CD4-positive, alpha-beta T cell (primary cell): ENCODE data around the gene DDX56. TPM values are rescaled to one million over a fixed set of nuclear protein-coding genes. Genes with fewer than 3 reads are reported as not detected.

Source experiments
- ATAC-seq: fragments of 200-7000 bp; cut with Tn5 transposase; one replicate; pipeline ENCODE4 v1.10.0; 2022; ENCODE audit warnings: mild to moderate bottlenecking; ENCODE audit not compliant: poor library complexity
- CTCF ChIA-PET: fragments of 350-600 bp; sonication (Branson Sonifier 250); formaldehyde crosslinking; loops from one replicate; lab custom pipeline; 2021; ENCODE audit warnings: antibody characterized with exemption, inconsistent platforms; lab: Charles Lee
- POLR2A ChIA-PET: fragments of 350-600 bp; sonication (Branson Sonifier 250); formaldehyde crosslinking; loops from one replicate; lab custom pipeline; 2021; ENCODE audit warnings: antibody characterized with exemption, inconsistent platforms; lab: Charles Lee
- DNase-seq, 14 experiments: peaks; one replicate each; pipeline ENCODE4 v3.0.0-alpha.2; 2013 to 2020; ENCODE audit warnings: mixed read lengths in 2 of 14
- H3K27ac ChIP-seq, 2 donors: one replicate each; pipeline versions ENCODE4 v1.5.1 to v1.7.0; 2013; ENCODE audit warnings: low read length in 2 of 2, low read depth in 1 of 2, mild to moderate bottlenecking in 1 of 2
- H3K27me3 ChIP-seq, 2 experiments: 1 replicate in 1 of 2; 2 replicates in 1 of 2; pipeline versions ENCODE4 v1.6.1 to v1.7.0; 2013; ENCODE audit warnings: low read length in 2 of 2, control low read depth in 1 of 2, mild to moderate bottlenecking in 1 of 2, moderate library complexity in 1 of 2; ENCODE audit not compliant: insufficient read depth in 2 of 2, control insufficient read depth in 1 of 2
- H3K36me3 ChIP-seq: one replicate; pipeline ENCODE4 v1.6.1; 2013; ENCODE audit warnings: low read length, control low read depth; ENCODE audit not compliant: insufficient read depth
- H3K4me1 ChIP-seq: one replicate; pipeline ENCODE4 v1.6.1; 2013; ENCODE audit warnings: low read length, control low read depth; ENCODE audit not compliant: insufficient read depth
- H3K4me3 ChIP-seq: one replicate; pipeline ENCODE4 v1.5.1; 2013; ENCODE audit warnings: mild to moderate bottlenecking, low read length, moderate library complexity
- H3K9me3 ChIP-seq, 2 experiments: 1 replicate in 1 of 2; 2 replicates in 1 of 2; pipeline versions ENCODE4 v1.6.1 to v1.7.0; 2013; ENCODE audit warnings: low read length in 2 of 2, mild to moderate bottlenecking in 2 of 2, control low read depth in 1 of 2, moderate library complexity in 1 of 2; ENCODE audit not compliant: control insufficient read depth in 1 of 2, insufficient read depth in 1 of 2
- H3K27ac Mint-ChIP-seq: one replicate; pipeline ENCODE4 v1.8.0; 2020; ENCODE audit warnings: mixed read lengths
- H3K27me3 Mint-ChIP-seq: one replicate; pipeline ENCODE4 v1.8.0; 2021; ENCODE audit warnings: mixed read lengths
- H3K36me3 Mint-ChIP-seq: one replicate; pipeline ENCODE4 v1.8.0; 2021; ENCODE audit warnings: low read depth, mixed read lengths
- H3K4me1 Mint-ChIP-seq: one replicate; pipeline ENCODE4 v1.8.0; 2021; ENCODE audit warnings: low read depth, mixed read lengths
- H3K4me3 Mint-ChIP-seq: one replicate; pipeline ENCODE4 v1.8.0; 2020; ENCODE audit warnings: mild to moderate bottlenecking, mixed read lengths
- H3K9me3 Mint-ChIP-seq: one replicate; pipeline ENCODE4 v1.8.0; 2020; ENCODE audit warnings: mixed read lengths
- CTCF ChIP-seq: fragments of 200-600 bp; IDR thresholded peaks from one replicate; pipeline ENCODE4 v1.8.0; 2022; ENCODE audit warnings: antibody characterized with exemption, mild to moderate bottlenecking
- intact Hi-C, 2 experiments: fragments of 100-400 bp; cut with DNase I in 1 of 2; cut with micrococcal nuclease in 1 of 2; formaldehyde crosslinking; loops; one replicate each; pipeline versions ENCODE4 v1.15.1 to v1.9.0; 2023 to 2025; cut with DNase I, micrococcal nuclease
- total RNA-seq, 174 experiments: library from RNA in 2 of 174; stranded (reverse) in 2 of 174; gene quantifications; one replicate each; pipeline ENCODE4 v1.2.3 and lab custom pipeline; 2021 to 2026

The DDX56 gene
- total RNA-seq, 2 experiments from 2014 or later, result 126 to 127 TPM

DNA sequence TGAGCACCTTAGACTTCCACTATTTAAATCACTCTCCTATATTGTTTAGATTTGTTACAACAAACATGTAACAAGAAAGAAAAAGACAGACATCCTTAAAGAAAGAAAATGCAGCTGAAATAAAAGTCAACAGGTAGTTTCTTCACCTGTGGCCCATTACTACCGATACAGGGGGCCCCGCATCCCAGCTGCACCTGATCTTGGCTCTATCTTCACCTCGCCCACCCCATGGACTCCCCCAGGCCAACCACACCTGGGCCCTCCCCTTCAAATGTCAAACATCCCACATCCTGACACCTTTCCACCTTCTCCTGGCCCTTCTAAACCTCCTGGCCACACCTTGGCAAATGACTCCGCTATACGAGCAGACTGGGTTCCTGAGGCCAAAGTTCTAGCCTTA lies 7.0 kb downstream of the DDX56 start:
- peaks cover 79% of the 10 kb centered on the region for H3K36me3 Mint-ChIP-seq
- no peak overlapping the region for H3K4me3 ChIP-seq
- ChIA-PET POLR2A (no interaction called here), CTCF (no interaction called here)
- H3K27me3 Mint-ChIP-seq, result no peaks in the 10 kb centered on the region
- H3K4me1 ChIP-seq, result peaks cover 12% of the 10 kb centered on the region
- H3K4me1 Mint-ChIP-seq, result peaks cover 27% of the 10 kb centered on the region
- intact Hi-C loops, result loop anchor here (5.0 kb wide), 1 partner anchor 74 kb away; the partner anchor contains the start of gene NUDCD3 (in 2 of the 2)
- H3K36me3 ChIP-seq, result peaks cover 81% of the 10 kb centered on the region
- DNase-seq, result no peak
- no peak overlapping the region for H3K27ac ChIP-seq
- no peak overlapping the region for H3K27ac Mint-ChIP-seq
- TF ChIP-seq CTCF, result no peak
- no peaks in the 10 kb centered on the region for H3K9me3 Mint-ChIP-seq
- H3K9me3 ChIP-seq, result no peaks in the 10 kb centered on the region
- no peak for ATAC-seq
- no peak overlapping the region for H3K4me3 Mint-ChIP-seq
- no peaks in the 10 kb centered on the region for H3K27me3 ChIP-seq

- no peak overlapping the region for H3K27ac ChIP-seq
These were observed 7.7 kb downstream of the DDX56 start for GRCh38 chr7:44565795-44566559.

More at GRCh38 chr7:44565795-44566559, 7.7 kb downstream of the DDX56 start:
- Mint-ChIP-seq H3K27ac (peak overlapping the region; percentile 29), H3K4me3 (no peak overlapping the region), H3K27me3 (no peaks in the 10 kb centered on the region), H3K4me1 (peaks cover 27% of the 10 kb centered on the region), H3K36me3 (peaks cover 72% of the 10 kb centered on the region), H3K9me3 (no peaks in the 10 kb centered on the region)
- no peak for DNase-seq
- intact Hi-C loops, result loop anchor here (1.0 to 5.0 kb wide), 3 partner anchors 74 to 325 kb away; partner anchors contain the start of gene NUDCD3 (in 2 of the 2)
- TF ChIP-seq CTCF, result peak; percentile 48
- ChIA-PET CTCF (interaction anchor here (0.8 to 2.3 kb wide), 13 partner anchors 8 to 513 kb away, joined by 3 to 18 read pairs (median 4); partner anchors contain the start of genes DDX56 and NUDCD3), POLR2A (interaction anchor here (0.7 to 2.7 kb wide), 7 partner anchors 8 to 325 kb away, joined by 3 to 18 read pairs (median 4); partner anchors contain the start of genes DDX56, H2AZ2, NUDCD3 and TMED4)
- peak; percentile 39 for ATAC-seq
- Histone ChIP-seq H3K9me3 (no peaks in the 10 kb centered on the region), H3K36me3 (peaks cover 75% of the 10 kb centered on the region), H3K4me1 (peaks cover 12% of the 10 kb centered on the region), H3K27me3 (no peaks in the 10 kb centered on the region), H3K4me3 (no peak overlapping the region)
